ENCODE data around the gene SETD5. TPM values are rescaled to one million over a fixed set of nuclear protein-coding genes. Genes with fewer than 3 reads are reported as not detected.

The SETD5 gene
- total RNA-seq, 2 donors from 2014 or later, result 89.1 to 91.3 TPM

- H3K9ac ChIP-seq (ENCODE audit: low read depth in 2 of 2, low read length in 2 of 2), result peak overlapping the region in 1 of 2 donors; percentile 67
- H3K4me3 ChIP-seq, result no peak overlapping the region
- peak; percentile 94 for DNase-seq
- H3K36me3 ChIP-seq, result no peaks in the 10 kb centered on the region
- peak overlapping the region; percentile 89 for H3K27ac ChIP-seq
- H3K9me3 ChIP-seq, result no peaks in the 10 kb centered on the region
- peak; percentile 38 for TF ChIP-seq CTCF (IDR thresholded peaks at IDR 0.05)
- intact Hi-C loops (cut with DNase I), result no loop called here
- H3K4me1 ChIP-seq, result peaks cover 17% of the 10 kb centered on the region
- H3K27me3 ChIP-seq, result no peaks in the 10 kb centered on the region
These were observed 25.5 kb downstream of the SETD5 start for GRCh38 chr3:9422712-9423424.

- no peak overlapping the region for H3K4me3 ChIP-seq
- TF ChIP-seq CTCF (IDR thresholded peaks at IDR 0.05), result no peak
- no peak overlapping the region for H3K9ac ChIP-seq (ENCODE audit: low read depth in 2 of 2, low read length in 2 of 2)
- no peaks in the 10 kb centered on the region for H3K27me3 ChIP-seq
- no peak overlapping the region for H3K27ac ChIP-seq
- no peaks in the 10 kb centered on the region for H3K9me3 ChIP-seq
- H3K4me1 ChIP-seq, result peaks cover 6% of the 10 kb centered on the region
- DNase-seq, result no peak
- peaks cover 33% of the 10 kb centered on the region for H3K36me3 ChIP-seq
- intact Hi-C loops (cut with DNase I), result no loop called here
These were observed 31.0 kb downstream of the SETD5 start for GRCh38 chr3:9428411-9428810.

GRCh38 chr3:9430733-9431132 is 33.3 kb downstream of the SETD5 start:
- H3K27me3 ChIP-seq, result no peaks in the 10 kb centered on the region

GRCh38 chr3:9433627-9434521 is 36.5 kb downstream of the SETD5 start:
- Histone ChIP-seq H3K9ac (ENCODE audit: low read depth in 2 of 2, low read length in 2 of 2) (no peak overlapping the region), H3K4me3 (no peak overlapping the region), H3K36me3 (peaks cover 63% of the 10 kb centered on the region), H3K27ac (no peak overlapping the region), H3K4me1 (no peaks in the 10 kb centered on the region), H3K9me3 (no peaks in the 10 kb centered on the region), H3K27me3 (no peaks in the 10 kb centered on the region)
- no peak for DNase-seq
- TF ChIP-seq CTCF (IDR thresholded peaks at IDR 0.05), result no peak
- intact Hi-C loops (cut with DNase I), result loop anchor here (5.0 kb wide), 1 partner anchor 33 kb away; no protein-coding TSS in a partner anchor

More at GRCh38 chr3:9430733-9431132, 33.3 kb downstream of the SETD5 start:
- Histone ChIP-seq H3K4me1 (no peaks in the 10 kb centered on the region), H3K4me3 (no peak overlapping the region), H3K9ac (ENCODE audit: low read depth in 2 of 2, low read length in 2 of 2) (no peak overlapping the region), H3K27ac (no peak overlapping the region), H3K9me3 (no peaks in the 10 kb centered on the region), H3K36me3 (peaks cover 54% of the 10 kb centered on the region)
- no peak for DNase-seq
- TF ChIP-seq CTCF (IDR thresholded peaks at IDR 0.05), result no peak
- intact Hi-C loops (cut with DNase I), result loop anchor here (5.0 kb wide), 1 partner anchor 37 kb away; no protein-coding TSS in a partner anchor

- Histone ChIP-seq H3K36me3 (peaks cover 54% of the 10 kb centered on the region), H3K4me1 (no peaks in the 10 kb centered on the region)
- intact Hi-C loops (cut with DNase I), result no loop called here
These were observed 37.9 kb downstream of the SETD5 start for GRCh38 chr3:9435316-9435715.

More at GRCh38 chr3:9435316-9435715, 37.9 kb downstream of the SETD5 start:
- no peak overlapping the region for H3K4me3 ChIP-seq
- H3K27me3 ChIP-seq, result no peaks in the 10 kb centered on the region
- no peaks in the 10 kb centered on the region for H3K9me3 ChIP-seq
- H3K27ac ChIP-seq, result no peak overlapping the region
- TF ChIP-seq CTCF (IDR thresholded peaks at IDR 0.05), result no peak
- no peak overlapping the region for H3K9ac ChIP-seq (ENCODE audit: low read depth in 2 of 2, low read length in 2 of 2)
- DNase-seq, result no peak
